Activated CD8-positive, alpha-beta memory T cell treated with anti-CD3 and anti-CD28 coated beads for 36 hours (primary cell): ENCODE measurements around the gene SYCE3. TPM values are rescaled to one million over a fixed set of nuclear protein-coding genes. Genes with fewer than 3 reads are reported as not detected.

ENCODE experiments used
- CTCF ChIA-PET: fragments of 350-600 bp; sonication (Branson Sonifier 250); formaldehyde crosslinking; loops from one replicate; lab custom pipeline; 2021; ENCODE audit warnings: antibody characterized with exemption; lab: Charles Lee
- POLR2A ChIA-PET: fragments of 350-600 bp; sonication (Branson Sonifier 250); formaldehyde crosslinking; loops from one replicate; lab custom pipeline; 2021; ENCODE audit warnings: antibody characterized with exemption; lab: Charles Lee
- total RNA-seq, 2 experiments: library from RNA; stranded (reverse); gene quantifications; one replicate each; pipeline ENCODE4 v1.2.3, GENCODE V29; 2021

SYCE3 gene
- total RNA-seq, 2 experiments from 2014 or later, result not detected

GRCh38 chr22:50601669-50602337, 39.1 kb upstream of the SYCE3 start:
- ChIA-PET CTCF (interaction anchor here (0.9 to 1.3 kb wide), 2 partner anchors 19 to 76 kb away, joined by 3 read pairs; partner anchors contain the start of gene SCO2), POLR2A (no interaction called here)

GRCh38 chr22:50600967-50601668, 38.4 kb upstream of the SYCE3 start:
- ChIA-PET POLR2A (no interaction called here), CTCF (interaction anchor here (0.9 to 1.3 kb wide), 2 partner anchors 19 to 75 kb away, joined by 3 read pairs; partner anchors contain the start of gene SCO2)

- CTCF ChIA-PET, result no interaction called here
- POLR2A ChIA-PET, result no interaction called here
Measured at GRCh38 chr22:50600538-50600937, 37.8 kb upstream of the SYCE3 start, which contains the start of gene MAPK8IP2. Gene MAPK8IP2, plus strand, starts transcription at chr22:50600793. Its CDS starts 26 bp downstream, at chr22:50600819.

- CTCF ChIA-PET, result interaction anchor here (0.7 kb wide), 1 partner anchor 37 kb away, joined by 3 read pairs; the partner anchor contains the start of gene SYCE3
- POLR2A ChIA-PET, result no interaction called here
Measured at GRCh38 chr22:50599816-50600455, 37.2 kb upstream of the SYCE3 start.

- POLR2A ChIA-PET, result no interaction called here
- CTCF ChIA-PET, result no interaction called here
Measured at GRCh38 chr22:50597097-50597496, 34.4 kb upstream of the SYCE3 start.

GRCh38 chr22:50595189-50595588, 32.5 kb upstream of the SYCE3 start:
- CTCF ChIA-PET, result no interaction called here
- POLR2A ChIA-PET, result interaction anchor here (0.7 kb wide), 1 partner anchor 87 kb away, joined by 3 read pairs; the partner anchor contains the start of genes LMF2 and NCAPH2

GRCh38 chr22:50587407-50587806, 24.7 kb upstream of the SYCE3 start:
- CTCF ChIA-PET, result interaction anchor here (1.0 to 1.6 kb wide), 3 partner anchors 9 to 33 kb away, joined by 3 to 4 read pairs (median 3); partner anchors contain the start of genes CPT1B and SYCE3

GRCh38 chr22:50586416-50586815, 23.7 kb upstream of the SYCE3 start:
- CTCF ChIA-PET, result interaction anchor here (1.0 to 1.6 kb wide), 3 partner anchors 8 to 34 kb away, joined by 3 to 4 read pairs (median 3); partner anchors contain the start of genes CPT1B and SYCE3
- POLR2A ChIA-PET, result no interaction called here

More at GRCh38 chr22:50587407-50587806, 24.7 kb upstream of the SYCE3 start:
- POLR2A ChIA-PET, result no interaction called here

GRCh38 chr22:50585781-50586180, 23.1 kb upstream of the SYCE3 start:
- CTCF ChIA-PET, result interaction anchor here (2.1 kb wide), 1 partner anchor 23 kb away, joined by 7 read pairs; the partner anchor contains the start of gene SYCE3
- POLR2A ChIA-PET, result interaction anchor here (0.5 kb wide), 1 partner anchor 172 kb away, joined by 3 read pairs; no protein-coding TSS in a partner anchor

GRCh38 chr22:50585238-50585637, 22.5 kb upstream of the SYCE3 start:
- POLR2A ChIA-PET, result interaction anchor here (0.5 to 1.2 kb wide), 2 partner anchors 60 to 173 kb away, joined by 3 to 4 read pairs; no protein-coding TSS in a partner anchor
- CTCF ChIA-PET, result interaction anchor here (1.0 to 2.1 kb wide), 2 partner anchors 22 to 35 kb away, joined by 3 to 7 read pairs; partner anchors contain the start of gene SYCE3

GRCh38 chr22:50584106-50585096, 21.7 kb upstream of the SYCE3 start:
- POLR2A ChIA-PET, result interaction anchor here (0.7 to 1.2 kb wide), 4 partner anchors 44 to 93 kb away, joined by 3 to 6 read pairs (median 4); partner anchors contain the start of gene TYMP
- CTCF ChIA-PET, result interaction anchor here (1.0 to 2.1 kb wide), 2 partner anchors 22 to 36 kb away, joined by 3 to 7 read pairs; partner anchors contain the start of gene SYCE3

- POLR2A ChIA-PET, result interaction anchor here (0.6 to 1.9 kb wide), 5 partner anchors 35 to 75 kb away, joined by 3 to 7 read pairs (median 5); partner anchors contain the start of genes NCAPH2 and TYMP
- CTCF ChIA-PET, result interaction anchor here (1.6 to 3.1 kb wide), 2 partner anchors 20 to 58 kb away, joined by 7 to 21 read pairs; partner anchors contain the start of genes SCO2 and SYCE3
Measured at GRCh38 chr22:50583294-50583861, 20.7 kb upstream of the SYCE3 start.

- ChIA-PET CTCF (interaction anchor here (1.0 to 3.1 kb wide), 4 partner anchors 19 to 85 kb away, joined by 3 to 21 read pairs (median 5); partner anchors contain the start of genes SCO2 and SYCE3), POLR2A (interaction anchor here (0.6 to 1.9 kb wide), 5 partner anchors 35 to 74 kb away, joined by 3 to 7 read pairs (median 3); partner anchors contain the start of genes NCAPH2 and TYMP)
Measured at GRCh38 chr22:50582493-50583293, 20.0 kb upstream of the SYCE3 start, which contains the start of gene CHKB. Gene CHKB, minus strand, starts transcription at chr22:50582849. Its CDS starts 68 bp downstream, at chr22:50582781.

GRCh38 chr22:50581950-50582492, 19.3 kb upstream of the SYCE3 start:
- CTCF ChIA-PET, result interaction anchor here (1.0 to 3.1 kb wide), 5 partner anchors 8 to 84 kb away, joined by 3 to 21 read pairs (median 3); partner anchors contain the start of genes SCO2 and SYCE3
- POLR2A ChIA-PET, result interaction anchor here (1.0 to 1.9 kb wide), 2 partner anchors 34 to 51 kb away, joined by 3 to 7 read pairs; no protein-coding TSS in a partner anchor
